Measurements from ENCODE around the gene CTF1. TPM values are rescaled to one million over a fixed set of nuclear protein-coding genes. Genes with fewer than 3 reads are reported as not detected.
A peak's percentile ranks its signal among the peaks of the same experiment; 100 is the strongest.

Gene CTF1
- total RNA-seq, 2 donors from 2014 or later = 0.29 to 0.96 TPM

GRCh38 chr16:30896889-30897733 is 697 bp downstream of the CTF1 start:
- ATAC-seq (peak; percentile 44 to 72), DNase-seq (ENCODE audit: low spot score in 2 of 2) (peak; percentile 76 to 85)
- Mint-ChIP-seq H3K9me3 (no peaks in the 10 kb centered on the region), H3K36me3 (peaks cover 6 to 7% of the 10 kb centered on the region in 2 donors), H3K27ac (peak overlapping the region; percentile 88)

DNA sequence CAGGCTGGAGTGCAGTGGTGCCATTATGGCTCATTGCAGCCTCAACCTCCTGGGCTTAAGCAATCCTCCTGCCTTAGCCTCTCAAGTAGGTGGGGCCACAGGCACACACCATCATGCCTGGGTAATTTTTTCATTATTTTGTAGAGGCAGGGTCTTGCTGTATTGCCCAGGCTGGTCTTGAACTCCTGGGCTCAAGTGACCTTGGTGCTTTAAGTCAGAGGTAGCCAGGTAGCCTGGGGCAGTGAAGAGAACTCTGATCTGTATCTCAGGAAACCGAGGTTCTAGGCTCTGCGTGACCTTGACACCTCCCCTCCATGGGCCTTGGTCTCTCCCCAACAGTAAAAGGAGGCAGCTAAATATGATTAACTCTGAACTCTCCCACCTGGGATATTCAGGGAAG is 3.4 kb downstream of the CTF1 start:
- Mint-ChIP-seq H3K36me3 (peaks cover 5 to 8% of the 10 kb centered on the region in 2 donors), H3K27ac (no peak overlapping the region), H3K9me3 (peaks cover 3 to 5% of the 10 kb centered on the region in 2 donors)
- ATAC-seq = no peak
- DNase-seq (ENCODE audit: low spot score in 2 of 2) = no peak

DNA sequence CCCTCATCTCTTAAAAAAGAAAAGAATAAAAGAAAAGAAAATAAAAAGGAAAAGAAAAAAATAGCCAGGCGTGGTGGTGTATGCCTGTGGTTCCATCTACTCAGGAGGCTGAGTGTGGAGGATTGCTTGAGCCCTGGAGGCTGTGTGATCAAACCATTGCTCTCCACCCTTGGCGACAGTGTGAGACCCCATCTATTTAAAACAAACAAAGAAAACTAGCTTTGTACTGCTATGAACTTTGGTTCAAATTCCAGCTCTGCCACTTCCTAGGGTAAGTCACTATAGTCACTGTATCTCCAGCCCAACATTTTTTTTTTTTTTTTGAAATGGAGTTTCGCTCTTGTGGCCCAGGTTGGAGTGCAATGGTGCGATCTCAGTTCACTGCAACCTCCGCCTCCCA is 4.2 kb downstream of the CTF1 start:
- peak overlapping the region in 1 of 2 donors; percentile 68 for H3K27ac Mint-ChIP-seq
- DNase-seq (ENCODE audit: low spot score in 2 of 2) (no peak), ATAC-seq (no peak)
- H3K36me3 Mint-ChIP-seq = peaks cover 5 to 8% of the 10 kb centered on the region in 2 donors
- H3K9me3 Mint-ChIP-seq = peaks cover 3 to 5% of the 10 kb centered on the region in 2 donors

DNA sequence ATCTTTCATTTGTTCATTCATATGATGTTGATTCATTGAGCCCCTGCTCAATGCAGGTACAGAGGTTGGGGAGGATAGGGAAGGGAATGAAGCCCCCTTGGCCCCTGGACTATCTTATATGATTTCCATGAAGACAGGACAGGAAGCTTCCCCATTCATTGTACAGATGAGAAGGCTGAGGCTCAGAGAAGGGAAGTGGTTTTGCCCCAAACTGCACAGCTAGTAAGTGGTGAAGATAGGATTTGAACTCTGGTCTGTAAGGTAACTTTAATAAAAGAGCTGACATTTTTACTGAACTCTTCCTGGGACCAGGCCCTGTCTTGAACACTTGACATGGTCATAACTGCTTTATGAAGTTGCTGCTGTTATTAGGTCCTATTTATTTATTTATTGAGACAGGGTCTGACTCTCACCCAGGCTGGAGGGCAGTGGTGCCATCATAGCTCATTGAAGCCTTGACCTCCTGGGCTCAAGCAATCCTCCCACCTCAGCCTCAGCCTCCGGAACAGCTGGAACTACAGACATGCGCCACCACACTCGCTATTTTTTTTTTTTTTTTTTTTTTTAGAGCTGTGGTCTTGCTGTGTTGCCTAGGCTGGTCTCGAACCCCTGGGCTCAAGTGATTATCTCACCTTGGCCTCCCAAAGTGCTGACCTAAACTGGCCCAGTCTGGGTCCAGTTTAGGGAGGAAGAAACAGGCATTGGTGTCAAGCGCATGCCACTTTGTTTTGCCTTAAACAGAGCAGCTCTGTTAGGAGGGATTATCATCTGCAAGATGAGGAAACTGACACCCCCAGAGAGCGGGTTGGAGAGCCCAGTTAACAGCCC is 5.0 kb downstream of the CTF1 start:
- no peak for DNase-seq (ENCODE audit: low spot score in 2 of 2)
- no peak for ATAC-seq
- Mint-ChIP-seq H3K36me3 (peaks cover 5 to 8% of the 10 kb centered on the region in 2 donors), H3K9me3 (peaks cover 3 to 5% of the 10 kb centered on the region in 2 donors), H3K27ac (peak overlapping the region; percentile 44 to 68)

DNA sequence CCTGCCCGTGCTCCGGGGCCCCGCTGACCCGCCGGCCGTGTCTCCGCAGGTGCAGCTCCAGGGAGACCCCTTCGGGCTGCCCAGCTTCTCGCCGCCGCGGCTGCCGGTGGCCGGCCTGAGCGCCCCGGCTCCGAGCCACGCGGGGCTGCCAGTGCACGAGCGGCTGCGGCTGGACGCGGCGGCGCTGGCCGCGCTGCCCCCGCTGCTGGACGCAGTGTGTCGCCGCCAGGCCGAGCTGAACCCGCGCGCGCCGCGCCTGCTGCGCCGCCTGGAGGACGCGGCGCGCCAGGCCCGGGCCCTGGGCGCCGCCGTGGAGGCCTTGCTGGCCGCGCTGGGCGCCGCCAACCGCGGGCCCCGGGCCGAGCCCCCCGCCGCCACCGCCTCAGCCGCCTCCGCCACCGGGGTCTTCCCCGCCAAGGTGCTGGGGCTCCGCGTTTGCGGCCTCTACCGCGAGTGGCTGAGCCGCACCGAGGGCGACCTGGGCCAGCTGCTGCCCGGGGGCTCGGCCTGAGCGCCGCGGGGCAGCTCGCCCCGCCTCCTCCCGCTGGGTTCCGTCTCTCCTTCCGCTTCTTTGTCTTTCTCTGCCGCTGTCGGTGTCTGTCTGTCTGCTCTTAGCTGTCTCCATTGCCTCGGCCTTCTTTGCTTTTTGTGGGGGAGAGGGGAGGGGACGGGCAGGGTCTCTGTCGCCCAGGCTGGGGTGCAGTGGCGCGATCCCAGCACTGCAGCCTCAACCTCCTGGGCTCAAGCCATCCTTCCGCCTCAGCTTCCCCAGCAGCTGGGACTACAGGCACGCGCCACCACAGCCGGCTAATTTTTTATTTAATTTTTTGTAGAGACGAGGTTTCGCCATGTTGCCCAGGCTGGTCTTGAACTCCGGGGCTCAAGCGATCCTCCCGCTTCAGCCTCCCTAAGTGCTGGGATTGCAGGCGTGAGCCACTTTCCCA is 5.9 kb downstream of the CTF1 start:
- ATAC-seq (peak; percentile 91 to 93), DNase-seq (ENCODE audit: low spot score in 2 of 2) (peak; percentile 72 to 81)
- Mint-ChIP-seq H3K36me3 (peaks cover 5 to 8% of the 10 kb centered on the region in 2 donors), H3K27ac (peak overlapping the region; percentile 92 to 99), H3K9me3 (peaks cover 3 to 5% of the 10 kb centered on the region in 2 donors)

DNA sequence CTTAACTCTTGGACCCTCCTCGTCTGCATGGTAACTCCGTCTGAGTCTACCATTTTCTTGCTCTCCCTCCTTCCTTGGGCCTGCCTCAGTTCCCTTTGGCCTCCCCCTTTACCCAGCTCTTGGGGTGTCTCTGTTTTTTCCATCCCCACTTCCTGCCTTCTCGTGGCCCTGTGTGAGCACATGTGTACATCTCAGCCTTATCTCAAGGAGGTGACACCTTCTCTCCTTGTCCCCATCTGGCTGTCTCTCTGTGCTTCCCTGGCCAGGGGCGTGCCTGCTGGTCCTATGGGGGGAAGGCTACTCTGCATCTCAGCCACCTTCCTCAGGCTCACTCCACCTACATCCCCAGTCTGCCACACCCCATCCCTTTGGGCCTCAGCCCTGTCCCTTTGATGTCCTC is 6.6 kb downstream of the CTF1 start:
- DNase-seq (ENCODE audit: low spot score in 2 of 2) = no peak
- H3K36me3 Mint-ChIP-seq = peaks cover 5 to 8% of the 10 kb centered on the region in 2 donors
- H3K27ac Mint-ChIP-seq = peak overlapping the region; percentile 92 to 99
- peak; percentile 15 to 16 for ATAC-seq
- H3K9me3 Mint-ChIP-seq = peaks cover 3 to 5% of the 10 kb centered on the region in 2 donors

- Mint-ChIP-seq H3K9me3 (peaks cover 3 to 5% of the 10 kb centered on the region in 2 donors), H3K27ac (peak overlapping the region; percentile 92 to 95), H3K36me3 (peaks cover 5 to 8% of the 10 kb centered on the region in 2 donors)
- no peak for DNase-seq (ENCODE audit: low spot score in 2 of 2)
- ATAC-seq = no peak
Observed at GRCh38 chr16:30903596-30903995, 7.2 kb downstream of the CTF1 start.

GRCh38 chr16:30904114-30904780 is 7.8 kb downstream of the CTF1 start:
- peaks cover 5 to 8% of the 10 kb centered on the region in 2 donors for H3K36me3 Mint-ChIP-seq
- ATAC-seq (no peak), DNase-seq (ENCODE audit: low spot score in 2 of 2) (no peak)
- H3K27ac Mint-ChIP-seq = peak overlapping the region in 1 of 2 donors; percentile 92
- H3K9me3 Mint-ChIP-seq = peaks cover 3 to 5% of the 10 kb centered on the region in 2 donors

GRCh38 chr16:30907064-30907463 is 10.7 kb downstream of the CTF1 start:
- Mint-ChIP-seq H3K9me3 (peaks cover 3 to 5% of the 10 kb centered on the region in 2 donors), H3K27ac (no peak overlapping the region), H3K36me3 (peaks cover 5 to 8% of the 10 kb centered on the region in 2 donors)
- ATAC-seq (no peak), DNase-seq (ENCODE audit: low spot score in 2 of 2) (no peak)

DNA sequence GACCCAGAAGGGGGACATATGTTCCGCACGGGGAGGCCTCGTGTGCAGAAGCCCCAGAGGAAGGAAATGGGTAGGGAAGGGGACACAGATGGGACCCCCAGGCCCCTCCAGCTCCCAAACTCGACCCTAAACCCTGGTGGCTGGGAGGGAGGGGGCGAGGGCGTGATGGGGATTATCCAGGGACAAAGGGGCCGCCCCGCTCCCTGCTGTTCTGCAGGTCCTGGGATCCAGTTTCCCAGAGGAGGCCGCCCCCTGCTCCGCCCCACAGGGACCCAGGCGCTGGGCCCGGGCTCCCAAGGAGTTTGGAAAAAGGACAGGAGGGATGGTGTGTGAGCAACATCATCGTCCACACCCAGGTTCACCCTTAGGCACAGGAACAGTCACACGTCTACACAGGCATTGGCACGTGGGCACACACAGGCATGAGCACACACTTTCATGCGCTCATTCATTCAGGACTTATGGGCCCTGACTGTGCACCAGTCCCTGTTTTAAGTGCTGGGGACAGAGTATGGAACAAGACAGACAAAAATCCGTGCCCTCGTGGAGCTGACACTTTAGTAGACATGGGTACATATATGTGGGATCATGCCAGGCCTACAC is 14.1 kb downstream of the CTF1 start:
- Mint-ChIP-seq H3K9me3 (no peaks in the 10 kb centered on the region), H3K27ac (no peak overlapping the region), H3K36me3 (no peaks in the 10 kb centered on the region)
- DNase-seq (ENCODE audit: low spot score in 2 of 2) (no peak), ATAC-seq (no peak)

DNA sequence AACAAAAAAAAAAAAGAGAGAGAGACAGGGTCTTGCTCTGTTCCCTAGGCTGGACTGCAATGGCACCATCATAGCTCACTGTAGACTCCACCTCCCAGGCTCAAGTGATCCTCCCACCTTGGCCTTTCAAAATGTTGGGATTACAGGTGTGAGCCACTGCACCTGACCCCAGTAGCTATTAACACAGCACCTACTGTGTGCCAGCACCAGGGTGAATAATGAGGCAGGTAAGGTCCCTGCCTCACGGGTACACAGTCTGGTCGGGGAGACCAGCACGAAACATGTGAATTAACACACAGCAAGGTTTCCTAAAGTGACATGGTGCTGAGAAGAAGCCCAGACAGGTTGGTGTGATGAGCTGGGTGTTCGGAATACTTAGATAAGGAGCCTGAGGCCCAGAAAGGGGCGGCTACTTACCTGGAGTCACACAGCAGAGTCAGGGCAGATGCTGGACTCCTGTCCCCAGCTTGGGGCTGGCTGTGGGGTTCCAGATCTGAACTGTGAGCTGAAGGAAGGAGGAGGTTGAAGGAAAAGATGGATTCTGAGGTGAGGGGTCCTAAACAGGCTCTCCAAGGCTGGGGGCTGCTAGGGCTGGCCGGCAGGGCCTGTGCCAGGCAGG is 16.5 kb downstream of the CTF1 start:
- Mint-ChIP-seq H3K36me3 (no peaks in the 10 kb centered on the region), H3K27ac (no peak overlapping the region), H3K9me3 (no peaks in the 10 kb centered on the region)
- DNase-seq (ENCODE audit: low spot score in 2 of 2) = no peak
- ATAC-seq = no peak

DNA sequence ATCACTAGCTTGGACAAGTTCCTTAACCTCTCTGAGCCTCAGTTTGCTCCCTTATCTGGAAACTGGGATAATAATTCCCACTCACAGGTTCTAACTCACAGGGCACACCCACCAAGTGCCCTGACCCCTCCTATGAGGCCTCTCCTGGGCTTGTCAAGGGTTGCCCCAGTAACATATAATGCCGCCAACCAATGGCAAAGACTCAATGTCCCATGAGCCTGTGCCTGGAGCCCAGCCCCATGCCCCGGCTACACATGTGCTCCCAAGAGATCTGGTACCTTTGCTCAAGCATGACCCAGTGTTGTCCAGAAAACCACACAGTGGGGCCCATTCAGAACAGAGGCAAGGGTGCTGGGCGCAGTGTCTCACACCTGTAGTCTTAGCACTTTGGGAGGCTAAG is 18.4 kb downstream of the CTF1 start:
- no peaks in the 10 kb centered on the region for H3K9me3 Mint-ChIP-seq
- H3K27ac Mint-ChIP-seq = peak overlapping the region in 1 of 2 donors; percentile 36
- DNase-seq (ENCODE audit: low spot score in 2 of 2) (no peak), ATAC-seq (no peak)
- H3K36me3 Mint-ChIP-seq = no peaks in the 10 kb centered on the region

- Mint-ChIP-seq H3K27ac (no peak overlapping the region), H3K9me3 (no peaks in the 10 kb centered on the region), H3K36me3 (peaks cover 0 to 5% of the 10 kb centered on the region in 2 donors)
- no peak for DNase-seq (ENCODE audit: low spot score in 2 of 2)
- ATAC-seq = no peak
Observed at GRCh38 chr16:30918614-30919013, 22.2 kb downstream of the CTF1 start.

DNA sequence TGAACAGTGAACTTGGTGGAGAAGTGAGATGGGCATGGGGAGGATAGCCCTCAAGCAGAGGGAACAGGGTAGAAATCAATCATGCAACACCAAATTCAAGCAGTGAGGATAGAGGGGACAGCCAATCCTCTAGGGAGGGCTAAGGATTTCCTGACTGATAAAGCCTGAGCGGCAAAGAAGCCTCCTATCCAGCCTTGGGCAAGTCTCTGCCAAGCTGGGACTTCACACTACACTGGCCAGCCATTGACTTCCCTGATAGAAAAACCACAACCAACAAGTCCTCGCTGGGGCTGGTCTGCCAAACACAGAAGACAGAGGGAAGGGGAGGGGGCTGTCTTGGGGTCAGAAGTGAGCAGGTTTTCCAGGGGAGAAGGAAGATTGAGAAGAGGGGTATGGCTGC is 24.5 kb downstream of the CTF1 start:
- DNase-seq (ENCODE audit: low spot score in 2 of 2) = no peak
- Mint-ChIP-seq H3K36me3 (peaks cover 0 to 5% of the 10 kb centered on the region in 2 donors), H3K27ac (peak overlapping the region in 1 of 2 donors; percentile 19), H3K9me3 (no peaks in the 10 kb centered on the region)
- no peak for ATAC-seq

- Mint-ChIP-seq H3K9me3 (no peaks in the 10 kb centered on the region), H3K27ac (peak overlapping the region; percentile 97 to 100), H3K36me3 (peaks cover 0 to 5% of the 10 kb centered on the region in 2 donors)
- ATAC-seq (no peak), DNase-seq (ENCODE audit: low spot score in 2 of 2) (no peak)
Observed at GRCh38 chr16:30921459-30921747, 25.0 kb downstream of the CTF1 start.

Measured in activated naive CD4-positive, alpha-beta T cell treated with anti-CD3 and anti-CD28 coated beads, Interleukin-2, amount 50 U/mL, for 72 hours (primary cell).